Glutamatergic neuron (in vitro differentiated cells): ENCODE results near the gene KIRREL1. TPM values are rescaled to one million over a fixed set of nuclear protein-coding genes. Genes with fewer than 3 reads are reported as not detected.

Source experiments
- DNase-seq: peaks from one replicate; pipeline ENCODE4 v3.0.0; 2022
- H3K27ac Mint-ChIP-seq: one replicate; pipeline ENCODE4 v1.8.0; 2020; ENCODE audit warnings: mild to moderate bottlenecking, mixed read lengths, inconsistent platforms; ENCODE audit not compliant: unreplicated experiment
- H3K27me3 Mint-ChIP-seq: one replicate; pipeline ENCODE4 v1.8.0; 2020; ENCODE audit warnings: mild to moderate bottlenecking, moderate library complexity, mixed read lengths, inconsistent platforms; ENCODE audit not compliant: unreplicated experiment
- H3K36me3 Mint-ChIP-seq: one replicate; pipeline ENCODE4 v1.8.0; 2020; ENCODE audit warnings: mild to moderate bottlenecking, mixed read lengths, inconsistent platforms; ENCODE audit not compliant: unreplicated experiment
- H3K4me1 Mint-ChIP-seq: one replicate; pipeline ENCODE4 v1.8.0; 2020; ENCODE audit warnings: mild to moderate bottlenecking, low read depth, mixed read lengths, inconsistent platforms; ENCODE audit not compliant: unreplicated experiment
- H3K4me3 Mint-ChIP-seq: one replicate; pipeline ENCODE4 v1.8.0; 2020; ENCODE audit warnings: mild to moderate bottlenecking, mixed read lengths, inconsistent platforms; ENCODE audit not compliant: unreplicated experiment
- H3K9me3 Mint-ChIP-seq: one replicate; pipeline ENCODE4 v1.8.0; 2020; ENCODE audit warnings: mild to moderate bottlenecking, moderate library complexity, mixed read lengths, inconsistent platforms; ENCODE audit not compliant: unreplicated experiment
- total RNA-seq: library from RNA; stranded (reverse); fragmentation: NEBNext Ultra II Directional; extraction: Animal tissue kit (Norgen Biotek cat#: 25700); gene quantifications from one replicate; pipeline ENCODE4 v1.2.1, GENCODE V29; 2021; ENCODE audit not compliant: unreplicated experiment
- TF ChIP-seq, protein P1 (sequence below): fragments of 200-600 bp; sonication (generic); IDR thresholded peaks from one replicate; pipeline ENCODE4 v1.5.0; 2021; ENCODE audit not compliant: partially characterized antibody, unreplicated experiment

The KIRREL1 gene
- total RNA-seq, 1 donor from 2014 or later: 8.1 TPM

DNA sequence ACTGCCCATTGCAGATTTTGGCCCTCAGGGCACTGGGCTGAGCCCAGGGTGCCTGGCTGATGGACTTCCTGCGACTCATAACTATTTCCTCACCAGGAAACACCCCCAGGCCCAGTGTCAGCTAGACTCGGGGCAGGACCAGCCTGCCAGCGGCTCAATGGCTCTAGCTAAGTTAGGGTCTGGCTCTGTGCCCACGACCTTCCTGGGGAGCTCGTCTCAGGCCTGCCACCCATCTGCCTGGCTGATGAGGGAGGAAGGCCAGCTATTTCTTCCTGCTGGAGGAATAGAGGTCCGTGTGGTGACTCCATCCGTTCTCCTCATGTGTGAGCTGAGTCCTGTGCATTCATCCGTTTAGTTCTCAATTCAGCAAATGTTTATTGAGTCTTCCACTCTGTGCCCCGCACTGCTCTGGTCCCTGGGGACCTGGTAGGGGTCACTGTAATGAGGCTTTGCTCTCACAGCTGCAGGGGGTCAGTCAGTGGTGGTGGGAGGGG lies 44.5 kb downstream of the KIRREL1 start:
- H3K9me3 Mint-ChIP-seq: peaks cover 3% of the 10 kb centered on the region
- H3K27me3 Mint-ChIP-seq: no peaks in the 10 kb centered on the region
- H3K36me3 Mint-ChIP-seq: no peaks in the 10 kb centered on the region
- H3K4me1 Mint-ChIP-seq: peaks cover 28% of the 10 kb centered on the region
- peak overlapping the region; percentile 30 for H3K4me3 Mint-ChIP-seq
- no peak overlapping the region for H3K27ac Mint-ChIP-seq
- TF ChIP-seq, protein P1, sequence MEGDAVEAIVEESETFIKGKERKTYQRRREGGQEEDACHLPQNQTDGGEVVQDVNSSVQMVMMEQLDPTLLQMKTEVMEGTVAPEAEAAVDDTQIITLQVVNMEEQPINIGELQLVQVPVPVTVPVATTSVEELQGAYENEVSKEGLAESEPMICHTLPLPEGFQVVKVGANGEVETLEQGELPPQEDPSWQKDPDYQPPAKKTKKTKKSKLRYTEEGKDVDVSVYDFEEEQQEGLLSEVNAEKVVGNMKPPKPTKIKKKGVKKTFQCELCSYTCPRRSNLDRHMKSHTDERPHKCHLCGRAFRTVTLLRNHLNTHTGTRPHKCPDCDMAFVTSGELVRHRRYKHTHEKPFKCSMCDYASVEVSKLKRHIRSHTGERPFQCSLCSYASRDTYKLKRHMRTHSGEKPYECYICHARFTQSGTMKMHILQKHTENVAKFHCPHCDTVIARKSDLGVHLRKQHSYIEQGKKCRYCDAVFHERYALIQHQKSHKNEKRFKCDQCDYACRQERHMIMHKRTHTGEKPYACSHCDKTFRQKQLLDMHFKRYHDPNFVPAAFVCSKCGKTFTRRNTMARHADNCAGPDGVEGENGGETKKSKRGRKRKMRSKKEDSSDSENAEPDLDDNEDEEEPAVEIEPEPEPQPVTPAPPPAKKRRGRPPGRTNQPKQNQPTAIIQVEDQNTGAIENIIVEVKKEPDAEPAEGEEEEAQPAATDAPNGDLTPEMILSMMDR: no peak
- DNase-seq: no peak

DNA sequence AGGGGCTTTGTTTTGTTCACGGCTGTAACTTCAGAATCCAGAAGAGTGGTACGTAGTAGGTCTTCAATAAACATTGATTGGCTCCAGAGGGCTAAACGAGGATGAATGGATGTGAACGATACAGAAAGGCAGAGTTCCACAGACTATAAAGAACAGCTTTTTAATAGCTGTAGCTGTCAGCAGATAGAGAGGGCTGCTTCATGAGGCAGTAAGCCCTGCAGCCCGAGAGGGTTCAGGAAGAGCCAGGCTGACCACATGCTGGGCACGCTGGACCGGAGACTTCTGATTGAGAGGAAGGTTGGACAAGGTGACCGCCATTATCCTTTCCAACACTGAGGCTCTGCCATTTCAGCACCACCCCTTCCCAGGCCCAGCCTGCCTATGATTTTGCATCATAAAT lies 45.3 kb downstream of the KIRREL1 start:
- TF ChIP-seq, protein P1: no peak
- no peak for DNase-seq
- Mint-ChIP-seq H3K27me3 (no peaks in the 10 kb centered on the region), H3K27ac (no peak overlapping the region), H3K4me3 (peak overlapping the region; percentile 1), H3K36me3 (no peaks in the 10 kb centered on the region), H3K4me1 (peaks cover 28% of the 10 kb centered on the region), H3K9me3 (peaks cover 3% of the 10 kb centered on the region)

DNA sequence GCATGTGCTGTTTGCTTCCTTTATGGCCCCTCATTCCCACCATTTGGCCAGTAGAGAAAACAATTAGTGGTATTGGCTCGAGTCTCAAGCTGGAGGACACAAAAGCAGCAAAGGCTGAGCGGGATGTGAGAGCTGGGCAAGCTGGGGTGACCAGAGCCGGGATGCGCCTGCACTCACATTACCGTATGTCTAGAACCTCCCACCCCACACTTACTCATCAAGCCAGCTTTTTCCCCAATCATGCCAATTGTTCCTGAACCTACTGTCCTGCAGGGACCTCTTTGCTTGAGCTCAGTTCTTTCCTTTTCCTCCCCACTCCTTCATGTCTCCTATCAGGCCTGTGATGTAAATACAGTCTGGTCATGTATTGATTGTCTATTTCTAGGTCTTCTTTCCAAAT lies 45.9 kb downstream of the KIRREL1 start:
- Mint-ChIP-seq H3K36me3 (no peaks in the 10 kb centered on the region), H3K27me3 (no peaks in the 10 kb centered on the region), H3K27ac (no peak overlapping the region), H3K4me1 (peaks cover 26% of the 10 kb centered on the region), H3K4me3 (no peak overlapping the region), H3K9me3 (peaks cover 3% of the 10 kb centered on the region)
- DNase-seq: no peak
- TF ChIP-seq, protein P1: no peak

DNA sequence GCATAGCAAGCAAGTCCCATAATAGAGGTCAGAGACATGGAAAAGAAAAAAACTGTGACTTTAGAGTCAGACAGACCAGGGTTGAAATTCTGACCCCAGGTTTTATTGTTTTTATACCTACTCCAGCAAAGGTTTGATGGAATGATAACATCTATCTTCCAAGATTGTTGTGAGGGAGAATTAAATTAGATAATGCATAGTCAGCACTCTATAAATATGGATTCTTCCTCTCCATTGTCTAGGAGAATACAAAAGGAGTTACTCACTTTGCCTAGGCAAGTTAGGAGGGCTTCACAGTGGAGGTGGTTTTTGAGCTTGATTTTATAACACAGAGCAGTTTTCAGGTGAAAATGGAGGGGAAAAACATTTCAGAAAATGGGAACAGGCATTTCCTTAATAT lies 46.9 kb downstream of the KIRREL1 start:
- Mint-ChIP-seq H3K4me1 (peaks cover 18% of the 10 kb centered on the region), H3K36me3 (no peaks in the 10 kb centered on the region), H3K27ac (no peak overlapping the region)

DNA sequence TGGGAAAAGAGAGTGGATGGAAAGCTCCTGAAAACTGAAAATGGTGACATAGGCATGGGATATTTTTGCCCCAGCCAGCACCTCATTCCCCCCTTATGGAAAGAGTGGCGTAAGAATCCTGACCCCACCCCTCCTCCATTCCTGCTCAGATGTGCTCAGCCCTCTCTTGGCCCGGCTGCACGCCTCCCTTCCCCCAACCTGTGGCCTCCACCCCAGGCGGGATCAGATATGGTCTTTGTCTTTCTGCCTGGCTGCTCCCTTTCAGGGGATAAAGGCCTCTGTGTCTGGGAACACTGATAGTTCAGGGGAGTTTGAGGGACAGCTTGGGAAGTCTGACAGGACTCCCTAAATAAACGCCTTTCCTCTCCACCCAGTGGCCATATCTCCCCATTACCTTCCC lies 49.8 kb downstream of the KIRREL1 start:
- Mint-ChIP-seq H3K4me1 (peaks cover 11% of the 10 kb centered on the region), H3K27me3 (no peaks in the 10 kb centered on the region), H3K36me3 (no peaks in the 10 kb centered on the region), H3K9me3 (peaks cover 1% of the 10 kb centered on the region), H3K27ac (no peak overlapping the region), H3K4me3 (no peak overlapping the region)
- TF ChIP-seq, protein P1: no peak
- no peak for DNase-seq

More for the DNA sequence above, 46.9 kb downstream of the KIRREL1 start:
- no peak overlapping the region for H3K4me3 Mint-ChIP-seq
- TF ChIP-seq, protein P1: no peak
- H3K9me3 Mint-ChIP-seq: peaks cover 3% of the 10 kb centered on the region
- no peak for DNase-seq
- H3K27me3 Mint-ChIP-seq: no peaks in the 10 kb centered on the region
